ENCODE data around the gene CFL2.

CFL2 gene

GRCh38 chr14:34676516-34677211 lies 37.7 kb downstream of the CFL2 start:
- no peak for DNase-seq (ENCODE audit: low read depth)

GRCh38 chr14:34673702-34674101 lies 40.7 kb downstream of the CFL2 start:
- no peak for DNase-seq (ENCODE audit: low read depth)

- no peak for DNase-seq (ENCODE audit: low read depth)
These were observed 42.7 kb downstream of the CFL2 start for GRCh38 chr14:34671716-34672115.

GRCh38 chr14:34668111-34668510 lies 46.3 kb downstream of the CFL2 start:
- no peak for DNase-seq (ENCODE audit: low read depth)

- no peak for DNase-seq (ENCODE audit: low read depth)
These were observed 47.4 kb downstream of the CFL2 start for GRCh38 chr14:34667007-34667406.

- DNase-seq (ENCODE audit: low read depth): no peak
These were observed 48.5 kb downstream of the CFL2 start for GRCh38 chr14:34665785-34666435.

GRCh38 chr14:34662561-34663088 lies 51.8 kb downstream of the CFL2 start:
- no peak for DNase-seq (ENCODE audit: low read depth)

GRCh38 chr14:34660796-34661195 lies 53.6 kb downstream of the CFL2 start:
- no peak for DNase-seq (ENCODE audit: low read depth)
